GM19043 (cell line): ENCODE measurements around the gene ZDHHC7.
A peak's percentile ranks its signal among the peaks of the same experiment; 100 is the strongest.
"Not testable (repeated sequence)": the region's sequence is repeated elsewhere in the genome, so short reads cannot be mapped to it uniquely, and the experiment has no call there.

Experiments used
- ATAC-seq: cut with Tn5 transposase; IDR thresholded peaks from one replicate; pipeline ENCODE4 v1.9.1; 2021; ENCODE audit warnings: low read depth; ENCODE audit not compliant: unreplicated experiment

ZDHHC7 gene

GRCh38 chr16:85045077-85045476, 33.7 kb upstream of the ZDHHC7 start:
- ATAC-seq: no peak

- no peak for ATAC-seq
These were observed 31.3 kb upstream of the ZDHHC7 start for GRCh38 chr16:85042606-85043005.

DNA sequence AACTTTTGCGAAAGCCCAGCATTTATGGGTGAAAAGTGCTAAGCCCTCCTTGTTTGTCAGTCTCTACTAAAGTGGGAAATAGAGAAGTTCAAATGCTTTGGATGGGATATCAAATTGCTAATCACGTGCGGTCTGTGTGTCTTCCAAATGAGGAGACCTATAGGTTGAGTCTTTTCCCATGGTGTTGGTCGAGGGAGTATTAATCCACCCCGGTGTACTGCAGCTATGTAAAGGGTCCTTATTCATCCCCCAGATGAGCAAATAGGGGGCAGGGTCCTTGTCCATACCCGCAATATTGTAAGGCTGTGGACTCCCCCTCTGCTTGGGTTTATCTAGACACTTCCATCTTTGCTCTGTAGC, 30.8 kb upstream of the ZDHHC7 start:
- ATAC-seq: no peak

GRCh38 chr16:85041219-85042166, 30.2 kb upstream of the ZDHHC7 start:
- no peak for ATAC-seq

DNA sequence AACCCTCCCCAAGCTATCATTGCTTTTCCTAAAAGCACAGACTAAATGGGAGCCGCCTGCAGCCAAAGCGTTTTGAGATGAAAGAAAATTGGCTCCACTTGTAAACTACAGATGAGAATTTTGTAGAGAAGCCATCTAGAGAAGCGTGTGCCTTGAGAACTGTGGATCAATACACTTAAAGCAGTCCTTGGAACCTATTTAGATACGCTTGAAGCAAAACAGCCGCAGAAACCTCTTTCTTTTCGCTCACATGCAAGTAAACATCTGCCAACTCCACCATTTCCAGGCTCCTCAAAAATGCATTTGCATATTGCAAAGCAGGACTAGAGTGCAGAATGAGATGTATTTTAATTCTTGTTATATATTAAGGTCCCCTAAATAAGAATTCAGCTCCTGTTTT, 29.4 kb upstream of the ZDHHC7 start:
- ATAC-seq: no peak

DNA sequence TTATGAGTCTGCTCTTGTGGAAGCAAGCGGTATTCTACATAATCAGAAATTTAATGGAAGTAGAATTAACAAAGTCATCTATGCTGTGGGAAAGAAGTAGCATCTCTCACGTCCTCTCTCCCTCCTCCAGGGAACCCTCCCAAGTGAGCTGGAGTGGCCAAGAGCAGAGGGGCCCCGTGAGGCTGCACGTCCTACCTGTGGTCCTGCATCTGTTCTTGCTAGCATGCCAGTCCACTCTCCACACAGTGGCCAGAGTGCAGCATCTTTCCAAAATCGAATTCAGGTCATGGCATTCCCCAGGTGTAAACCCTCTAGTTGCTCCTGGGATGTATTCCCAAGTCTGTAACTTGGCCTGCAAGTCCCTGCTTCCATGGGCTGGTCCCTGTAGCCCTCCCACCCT, 26.4 kb upstream of the ZDHHC7 start:
- no peak for ATAC-seq

DNA sequence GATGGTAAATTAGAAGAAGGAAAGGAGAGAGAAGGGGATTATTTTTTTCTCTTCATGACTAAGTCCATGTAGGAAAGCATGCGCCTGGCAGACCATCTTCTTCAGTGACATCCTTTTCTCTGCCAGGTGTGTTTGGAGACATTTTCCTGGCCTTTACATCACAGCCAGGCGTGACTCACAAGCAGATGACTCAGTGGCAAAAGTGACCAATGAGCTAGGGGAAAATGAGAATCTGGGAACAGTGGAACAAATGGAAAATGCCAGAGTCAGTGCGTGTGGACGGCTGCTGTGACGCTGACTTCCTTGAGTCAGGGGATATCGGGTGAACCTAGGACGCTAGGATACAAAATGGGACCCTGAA, 25.7 kb upstream of the ZDHHC7 start:
- no peak for ATAC-seq

DNA sequence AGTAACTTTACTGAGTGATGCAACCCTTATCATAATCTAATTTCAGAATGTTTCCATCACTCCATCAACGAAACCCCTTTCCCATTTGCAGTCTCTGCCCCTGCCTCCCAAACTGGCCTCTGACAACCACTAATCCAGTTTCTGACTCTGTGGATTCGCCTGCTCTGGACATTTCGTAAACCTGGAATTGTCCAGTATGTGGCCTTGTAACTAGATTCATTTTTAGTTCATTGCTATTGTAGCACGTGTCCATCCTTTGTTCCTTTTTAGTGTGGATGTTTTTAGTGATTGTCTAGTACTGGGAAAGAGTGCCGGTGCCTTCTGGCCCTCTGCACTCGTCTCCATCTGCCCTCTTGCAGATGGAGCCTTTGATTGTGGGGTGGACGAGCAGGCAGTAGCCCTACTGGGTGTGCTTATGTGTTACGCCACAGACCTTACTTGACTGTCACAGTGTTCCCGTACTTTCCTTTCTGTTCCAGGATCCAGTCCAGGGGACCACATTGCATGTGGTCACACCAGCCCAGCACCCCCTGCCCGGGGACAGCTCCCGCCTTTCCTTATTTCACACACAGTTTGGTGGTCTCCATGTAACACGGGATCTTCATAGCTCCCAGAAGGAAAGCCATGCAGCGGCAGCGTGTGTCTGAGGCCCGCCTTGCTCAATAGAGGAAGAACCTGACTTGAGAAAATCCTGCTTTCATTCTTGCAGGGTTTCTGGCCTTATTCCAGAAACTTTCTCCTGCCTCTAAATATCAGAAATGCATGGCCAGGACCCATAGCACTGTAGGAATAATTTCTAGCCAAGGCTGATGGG, 25.1 kb upstream of the ZDHHC7 start:
- ATAC-seq: no peak

DNA sequence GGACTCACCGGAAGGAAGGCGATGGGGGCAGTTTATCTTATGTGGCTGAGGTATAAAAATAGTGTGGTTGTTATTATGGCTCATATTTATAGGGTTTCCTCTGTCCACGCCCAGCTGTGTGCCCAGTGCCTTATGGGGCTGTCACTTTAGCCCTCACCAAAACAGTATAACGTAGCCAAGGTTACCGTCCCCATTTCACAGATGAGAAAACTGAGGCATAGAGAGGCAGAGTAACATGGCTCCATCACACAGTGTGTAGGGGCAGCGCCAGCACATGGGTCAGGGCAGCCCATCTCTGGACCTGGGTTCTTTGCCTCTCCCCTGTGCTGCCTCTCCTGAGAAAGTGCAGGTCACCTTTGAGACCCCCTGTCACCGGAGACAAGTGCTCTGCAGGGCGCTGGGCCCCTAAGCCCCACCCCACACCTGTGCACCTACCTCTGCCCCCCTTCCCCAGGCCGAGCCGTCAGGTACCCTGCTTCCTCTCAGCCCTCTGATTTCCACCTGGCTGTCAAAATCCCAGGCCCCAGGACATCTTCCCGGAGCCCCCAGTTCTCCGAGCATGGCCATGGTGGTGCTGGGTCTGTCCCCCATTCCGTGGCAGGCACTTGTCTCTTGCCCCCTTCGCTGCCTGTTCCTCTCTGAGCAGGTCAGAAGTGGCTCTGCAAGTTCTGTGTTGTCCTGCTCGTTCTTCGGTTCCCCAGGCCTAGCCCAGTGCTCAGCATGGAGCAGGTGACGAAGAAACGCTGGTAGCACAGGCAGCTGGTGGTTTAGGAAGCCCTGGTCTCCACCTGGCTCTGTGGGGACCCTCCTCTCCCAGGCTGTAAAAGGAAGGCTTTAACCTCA, 23.5 kb upstream of the ZDHHC7 start:
- no peak for ATAC-seq

- ATAC-seq: no peak
These were observed 21.8 kb upstream of the ZDHHC7 start for GRCh38 chr16:85033171-85033570.

DNA sequence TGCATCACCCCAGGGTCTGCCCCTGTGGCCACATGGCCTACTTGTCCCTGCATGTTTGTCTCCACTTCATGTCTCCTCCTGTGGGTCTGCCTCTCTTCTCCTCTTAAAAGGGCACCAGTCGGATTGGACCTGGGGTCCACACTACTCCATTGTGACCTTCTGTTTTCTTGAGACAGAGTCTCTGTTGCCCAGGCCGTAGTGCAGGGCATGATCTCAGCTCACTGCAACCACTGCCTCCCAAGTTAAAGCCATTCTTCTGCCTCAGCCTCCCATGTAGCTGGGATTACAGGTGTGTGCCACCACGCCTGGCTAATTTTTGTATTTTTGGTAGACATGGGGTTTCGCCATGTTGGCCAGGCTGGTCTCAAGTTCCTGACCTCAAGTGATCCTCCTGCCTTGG, 20.9 kb upstream of the ZDHHC7 start:
- ATAC-seq: not testable (repeated sequence)

DNA sequence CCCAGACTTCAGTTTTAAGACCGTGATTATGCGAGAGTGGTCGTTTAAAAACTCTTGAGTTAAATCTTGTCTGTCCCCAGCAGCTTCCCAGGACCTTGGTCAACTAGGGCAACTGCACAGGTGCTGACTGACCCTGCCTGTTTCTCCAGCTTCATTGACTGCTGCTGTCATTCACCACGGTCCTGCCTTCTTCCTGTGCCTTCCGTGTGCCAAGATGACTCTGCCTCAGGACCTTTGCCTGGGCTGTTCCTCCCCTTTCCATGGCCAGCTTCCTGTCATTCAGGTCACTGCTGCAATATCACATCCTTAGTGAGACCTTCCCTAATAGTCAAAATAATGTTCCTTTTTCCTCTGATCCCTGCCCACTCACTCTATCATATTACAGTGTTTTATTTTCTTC, 20.1 kb upstream of the ZDHHC7 start:
- no peak for ATAC-seq

GRCh38 chr16:85029981-85030401, 18.7 kb upstream of the ZDHHC7 start:
- ATAC-seq: no peak

DNA sequence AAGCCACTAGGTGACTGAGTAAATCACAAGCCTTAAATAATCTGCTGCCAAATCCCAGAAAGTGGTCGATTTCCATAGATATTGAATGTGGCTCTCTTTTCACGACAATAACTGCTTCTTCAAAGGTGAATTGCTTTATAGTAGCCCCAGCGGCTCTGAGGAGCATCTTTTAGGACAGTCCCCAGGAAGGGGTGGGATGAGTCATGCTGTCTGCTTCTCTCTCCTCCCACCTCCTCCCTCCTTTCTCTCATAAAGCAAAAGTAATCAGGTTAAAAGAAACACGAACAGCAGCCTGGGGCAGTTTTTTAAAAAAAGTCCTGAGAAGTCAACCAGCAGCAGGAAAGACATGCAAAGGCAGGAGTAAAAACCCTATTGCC, 18.1 kb upstream of the ZDHHC7 start:
- ATAC-seq: no peak

DNA sequence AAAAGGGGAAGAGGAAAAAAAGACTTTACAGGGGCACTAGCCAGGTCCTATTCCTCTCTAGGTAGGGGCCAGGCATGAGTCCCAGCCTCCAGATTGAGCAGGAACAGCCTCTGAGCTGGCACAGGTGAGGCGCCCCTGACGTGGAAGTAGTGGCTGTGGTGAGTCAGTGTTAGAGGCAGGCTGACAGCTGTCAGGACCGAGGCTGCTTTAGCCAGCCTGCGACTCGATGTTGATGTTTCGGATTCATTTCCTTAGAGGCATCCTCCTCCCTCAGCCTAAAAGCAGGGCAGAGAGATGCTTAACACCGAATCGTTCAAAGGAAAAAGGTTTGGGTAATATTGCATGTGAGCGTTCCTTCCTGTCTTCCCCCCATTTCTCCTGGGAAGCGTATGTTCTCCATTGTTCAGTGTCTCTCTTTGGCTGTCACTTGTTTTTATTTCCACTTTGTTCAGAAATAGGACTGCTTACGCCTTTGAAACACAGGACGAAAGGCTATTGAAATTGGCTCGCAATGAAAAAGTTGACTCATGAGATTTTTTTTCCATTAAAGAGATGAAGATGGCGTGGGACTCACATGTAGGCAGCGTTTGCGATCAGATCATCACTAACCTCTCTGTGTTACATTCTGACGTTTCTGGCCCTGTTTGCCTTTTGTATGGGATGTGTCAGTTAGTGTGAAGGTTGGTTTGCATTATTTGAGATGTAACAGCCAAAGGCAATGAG, 17.5 kb upstream of the ZDHHC7 start:
- peak; percentile 45 for ATAC-seq

- ATAC-seq: no peak
These were observed 16.8 kb upstream of the ZDHHC7 start for GRCh38 chr16:85027958-85028684.

GRCh38 chr16:85027349-85027957, 16.1 kb upstream of the ZDHHC7 start, which contains the start of gene KIAA0513:
Gene KIAA0513 (plus strand): TSS chr16:85027795. CDS start chr16:85067072, 39,277 bp downstream.
- ATAC-seq: peak; percentile 67

DNA sequence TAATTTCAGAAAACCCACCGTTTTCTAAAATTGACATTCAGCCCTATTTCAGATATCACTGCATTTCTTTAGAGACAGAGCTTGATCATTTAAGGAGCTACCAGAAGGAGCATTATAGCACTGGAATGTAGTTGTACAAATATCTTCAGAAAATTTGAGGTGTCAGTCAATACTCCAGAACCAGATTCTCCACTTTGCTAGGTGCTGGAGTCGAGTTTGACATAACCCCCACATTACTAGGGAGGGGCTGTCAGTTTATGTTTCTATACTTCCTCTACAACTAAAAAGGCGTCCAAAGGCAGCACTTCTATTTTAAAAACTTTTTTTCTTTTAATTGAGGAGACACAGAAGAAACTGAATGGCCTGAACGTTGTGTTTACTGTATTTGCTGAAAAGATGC, 15.4 kb upstream of the ZDHHC7 start:
- no peak for ATAC-seq
